HG02678 (cell line): ENCODE data around the gene SYNDIG1L.
"Not testable (repeated sequence)": the region's sequence is repeated elsewhere in the genome, so short reads cannot be mapped to it uniquely, and the experiment has no call there.

Source experiments
- ATAC-seq: cut with Tn5 transposase; IDR thresholded peaks from one replicate; pipeline ENCODE4 v1.9.1; 2021; ENCODE audit warnings: mild to moderate bottlenecking, moderate library complexity; ENCODE audit not compliant: unreplicated experiment

SYNDIG1L gene

DNA sequence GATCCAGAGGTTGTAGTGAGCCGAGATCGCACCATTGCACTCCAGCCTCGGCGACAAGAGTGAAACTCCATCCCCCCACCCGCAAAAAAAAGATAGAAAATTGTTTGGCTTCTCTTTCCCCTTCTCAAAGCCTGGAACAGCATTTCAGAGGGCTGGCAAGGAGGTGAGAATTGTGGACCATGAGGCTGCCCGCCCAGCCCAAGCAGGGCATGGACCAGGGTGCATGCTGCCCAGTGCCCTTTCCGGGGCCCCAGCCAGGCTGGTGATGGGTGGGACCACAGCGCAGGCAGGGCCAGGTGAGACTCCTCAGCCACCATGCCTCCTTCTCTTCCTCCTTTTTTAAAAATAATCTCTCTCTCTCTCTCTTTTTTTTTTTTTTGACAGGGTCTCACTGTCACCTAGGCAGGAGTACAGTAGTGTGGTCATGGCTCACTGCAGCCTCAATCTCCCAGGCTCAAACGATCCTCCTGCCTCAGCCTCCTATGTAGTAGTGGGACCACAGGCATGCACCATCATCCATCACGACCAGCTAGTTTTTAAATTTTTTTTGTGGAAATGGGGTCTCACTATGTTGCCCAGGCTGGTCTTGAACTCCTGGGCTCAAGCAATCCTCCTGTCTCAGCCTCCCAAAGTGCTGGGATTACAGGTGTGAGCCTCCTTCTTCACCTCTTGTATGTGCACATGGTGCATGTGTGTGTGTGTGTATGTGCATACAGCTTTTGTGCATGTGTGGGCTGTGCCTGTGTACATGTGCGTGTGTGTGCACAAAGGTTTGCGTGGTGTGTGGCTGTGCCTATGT lies 22.2 kb downstream of the SYNDIG1L start:
- no peak for ATAC-seq

DNA sequence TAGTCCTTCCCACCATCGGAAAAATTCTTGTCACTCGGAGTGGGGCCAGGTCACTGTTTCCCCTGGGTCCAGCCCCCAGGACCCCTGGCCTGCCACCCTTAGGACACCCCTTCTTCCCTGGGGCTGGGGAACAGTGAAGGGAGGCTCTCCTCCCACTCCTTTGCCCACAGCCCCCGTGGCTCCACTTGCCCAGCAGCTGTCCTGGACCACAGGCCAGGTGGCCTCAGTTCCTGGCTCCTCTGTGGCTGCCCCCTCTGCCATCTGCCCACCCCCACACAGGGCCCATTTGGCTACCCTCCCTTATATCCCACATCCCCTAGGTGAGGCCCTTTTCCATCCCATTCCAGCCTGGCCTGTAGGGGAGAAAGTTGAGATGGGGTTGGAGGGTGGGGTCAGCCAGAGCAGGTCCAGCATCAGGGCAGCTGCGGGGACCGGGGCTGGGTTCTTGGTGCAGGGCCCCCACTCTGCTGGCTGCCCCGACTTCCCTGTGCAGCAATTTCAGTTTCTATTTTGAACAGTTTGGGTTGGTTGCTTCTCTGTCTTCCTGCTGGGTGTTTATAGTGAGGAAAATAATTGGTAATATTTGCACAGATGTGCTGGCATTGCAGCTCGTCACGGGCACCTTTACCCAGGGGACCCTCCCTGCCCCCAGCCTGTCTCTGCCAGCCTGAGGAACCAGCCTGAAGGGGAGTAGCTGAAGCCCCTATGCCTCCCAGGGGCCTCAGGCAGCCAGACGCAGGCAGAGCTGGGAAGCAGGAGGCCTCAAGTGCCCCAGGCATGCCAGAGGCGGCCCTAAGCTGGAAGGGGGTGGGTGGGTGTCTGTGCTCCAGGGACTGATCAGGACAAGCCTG lies 23.4 kb downstream of the SYNDIG1L start:
- ATAC-seq = no peak

DNA sequence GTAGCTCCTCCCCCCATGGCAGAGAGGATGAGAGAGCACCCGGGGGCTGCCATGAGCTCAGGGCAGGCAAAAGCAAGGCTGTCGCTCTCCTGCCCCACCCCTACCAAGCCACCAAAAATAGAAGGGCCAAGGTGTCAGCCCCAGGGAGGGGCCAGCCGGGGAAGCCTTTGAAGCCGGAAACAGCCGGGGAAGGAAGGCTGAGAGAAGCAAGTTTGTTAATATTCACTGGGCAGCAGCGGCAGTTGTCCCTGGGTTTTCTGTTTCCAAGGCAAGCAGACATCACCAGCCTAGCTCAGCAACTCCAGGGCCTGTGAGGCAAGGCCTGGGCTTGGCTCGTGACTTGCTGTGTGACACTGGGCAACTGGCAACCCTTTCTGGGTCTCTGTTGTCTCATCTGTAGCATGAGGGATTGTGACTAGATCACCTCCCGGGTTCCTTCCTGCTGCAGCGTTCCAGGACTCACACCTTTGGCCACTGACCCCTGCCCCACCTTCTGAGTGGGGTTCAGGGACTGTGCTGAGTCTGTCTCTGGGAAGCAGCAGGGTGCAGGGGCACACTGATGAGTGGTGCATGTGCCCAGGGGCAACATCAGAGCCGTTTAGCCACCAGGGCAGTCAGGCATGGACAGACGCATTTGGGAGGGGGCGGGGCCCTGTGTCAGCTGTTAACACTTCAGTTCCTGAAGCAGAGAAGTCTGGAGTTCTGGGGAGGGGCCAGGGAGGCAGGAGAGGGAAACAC lies 24.3 kb downstream of the SYNDIG1L start:
- ATAC-seq = peak; percentile 72

DNA sequence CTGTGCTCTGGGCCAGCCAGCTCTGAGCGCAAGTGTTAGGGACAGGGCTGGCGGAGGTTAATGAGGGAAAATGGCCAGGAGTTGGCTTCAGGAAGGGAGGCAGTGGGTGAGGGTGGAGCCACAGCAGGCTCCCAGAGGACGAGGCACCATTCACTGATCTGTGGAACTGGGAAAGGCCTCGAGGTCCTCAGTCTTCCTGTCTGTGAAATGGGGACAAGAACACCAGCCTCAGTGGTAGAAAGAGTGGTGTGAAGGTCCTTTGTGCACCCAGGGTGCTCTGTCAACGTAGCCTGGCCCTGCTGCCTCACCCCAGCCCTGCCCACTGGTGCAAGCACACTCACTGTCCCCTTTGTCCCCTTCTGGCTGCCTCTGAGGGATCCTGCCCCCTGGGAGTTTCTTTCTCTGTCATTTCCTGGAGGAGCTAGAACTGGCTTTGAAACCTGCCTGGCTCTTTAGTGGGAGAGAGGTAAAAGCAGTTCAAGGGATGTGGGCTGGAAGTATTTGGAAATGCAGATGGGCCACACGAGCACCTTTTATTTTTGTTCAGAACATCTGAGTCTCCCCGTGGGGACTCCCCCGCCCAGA lies 25.0 kb downstream of the SYNDIG1L start:
- no peak for ATAC-seq

DNA sequence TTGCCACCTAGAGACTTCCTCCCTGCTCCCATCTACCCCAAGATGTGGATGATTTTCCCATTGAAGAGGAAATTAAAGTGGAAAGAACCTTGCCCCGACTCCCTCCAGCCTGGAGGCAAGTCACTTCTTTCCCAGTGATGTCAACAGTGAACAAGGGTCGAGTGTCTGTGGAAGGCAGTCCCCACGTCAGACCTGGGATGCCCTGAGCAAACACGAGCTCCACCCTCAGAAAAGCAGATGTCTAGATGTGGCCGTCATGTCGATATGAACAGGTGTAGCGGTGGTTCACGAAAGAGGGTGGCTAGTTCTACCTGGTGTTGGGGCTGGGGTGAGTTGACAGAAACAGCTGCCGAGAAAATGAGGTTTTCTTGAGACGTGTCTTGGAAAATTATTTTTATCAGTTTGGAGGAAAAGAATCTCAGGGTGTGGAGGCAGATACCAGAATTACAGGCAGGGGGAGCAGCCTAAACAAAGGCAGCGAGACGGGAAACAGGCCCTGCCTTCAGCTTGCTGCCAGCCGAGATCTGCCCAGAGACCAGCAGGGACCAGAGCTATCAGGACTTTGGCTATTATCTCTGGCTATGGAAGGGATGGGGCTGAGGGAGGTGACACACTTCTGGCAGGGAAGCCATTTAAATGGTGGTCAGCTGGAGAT lies 25.9 kb downstream of the SYNDIG1L start:
- ATAC-seq = no peak

DNA sequence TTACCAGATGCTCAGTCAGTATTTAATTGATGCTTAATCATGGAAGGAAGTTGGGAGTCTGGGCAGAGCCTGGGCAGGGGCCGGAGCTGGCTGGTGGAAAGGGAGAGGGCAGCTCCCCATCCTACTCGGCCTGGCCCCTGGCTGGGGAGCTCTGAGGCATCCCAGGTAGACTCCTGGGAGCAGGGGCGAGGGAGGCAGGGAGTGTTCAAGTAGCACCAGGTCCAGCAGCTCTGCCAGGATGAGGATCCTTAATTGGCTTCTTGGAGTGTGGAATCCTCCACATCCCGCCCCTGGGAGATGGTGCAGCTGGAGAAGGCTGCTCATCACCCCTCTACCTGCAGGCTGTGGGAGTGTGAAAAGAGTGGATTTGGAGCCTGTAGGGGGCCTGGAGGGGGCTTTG lies 30.9 kb downstream of the SYNDIG1L start:
- ATAC-seq = no peak

DNA sequence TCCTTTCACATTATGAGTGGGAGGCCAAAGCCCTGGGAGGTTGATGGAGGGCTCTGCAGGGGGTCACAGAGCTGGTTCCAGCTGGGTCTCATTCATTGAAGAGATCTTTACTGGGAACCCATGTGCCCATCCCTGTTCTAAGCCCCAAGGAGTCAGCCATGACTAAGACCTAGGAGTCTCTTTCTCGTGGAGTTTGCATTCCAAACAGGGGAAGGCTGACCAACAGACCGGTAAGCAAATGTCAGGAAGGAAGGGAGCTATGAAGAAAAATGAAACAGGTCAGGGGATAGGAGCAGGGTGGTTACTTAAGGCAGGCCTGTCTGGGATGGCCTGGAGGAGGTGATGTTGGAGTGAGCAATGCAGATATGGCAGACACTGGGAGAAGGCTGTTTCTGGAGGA lies 31.5 kb downstream of the SYNDIG1L start:
- ATAC-seq = no peak

DNA sequence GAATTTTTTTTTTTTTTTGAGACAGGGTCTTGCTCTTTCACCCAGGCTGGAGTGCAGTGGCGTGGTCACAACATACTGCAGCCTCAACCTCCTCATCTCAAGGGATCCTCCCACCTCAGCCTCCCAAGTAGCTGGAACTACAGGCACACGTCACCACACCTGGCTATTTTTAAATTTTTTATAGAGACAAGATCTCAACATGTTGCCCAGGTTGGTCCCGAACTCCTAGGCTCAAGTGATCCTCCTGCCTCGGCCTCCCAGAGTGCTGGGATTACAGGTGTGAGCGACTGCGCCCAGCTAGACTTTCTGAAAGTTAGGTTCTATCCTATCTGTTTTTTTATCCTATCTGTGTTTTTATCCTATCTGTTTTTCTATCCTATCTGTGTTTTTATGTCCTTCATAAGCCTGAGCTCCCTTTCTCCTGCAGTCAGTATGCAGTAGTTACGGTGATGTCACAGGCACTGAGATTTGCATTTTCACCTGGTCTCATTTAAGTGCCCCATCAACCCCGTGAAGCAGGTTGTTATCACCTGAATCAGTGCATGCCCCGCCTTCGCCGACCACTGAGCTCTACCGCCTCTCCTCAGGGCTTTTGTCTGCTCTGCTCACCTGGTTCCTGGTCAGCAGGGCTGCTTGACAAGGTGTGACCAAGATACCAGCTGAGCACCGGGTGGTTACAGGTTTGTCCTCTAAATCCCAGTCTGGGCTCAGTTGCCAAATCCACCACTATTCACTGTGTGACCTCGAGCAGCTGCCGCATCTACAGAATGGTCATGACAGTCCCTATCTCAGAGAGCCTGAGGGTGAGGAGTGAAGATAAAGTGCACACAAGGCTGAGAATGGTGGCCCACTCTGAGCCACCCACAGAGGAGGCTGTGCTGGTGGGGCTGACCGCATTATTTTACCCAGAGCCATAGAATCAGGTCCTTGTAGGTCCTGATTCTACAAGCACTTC lies 33.1 kb downstream of the SYNDIG1L start:
- ATAC-seq = no peak

DNA sequence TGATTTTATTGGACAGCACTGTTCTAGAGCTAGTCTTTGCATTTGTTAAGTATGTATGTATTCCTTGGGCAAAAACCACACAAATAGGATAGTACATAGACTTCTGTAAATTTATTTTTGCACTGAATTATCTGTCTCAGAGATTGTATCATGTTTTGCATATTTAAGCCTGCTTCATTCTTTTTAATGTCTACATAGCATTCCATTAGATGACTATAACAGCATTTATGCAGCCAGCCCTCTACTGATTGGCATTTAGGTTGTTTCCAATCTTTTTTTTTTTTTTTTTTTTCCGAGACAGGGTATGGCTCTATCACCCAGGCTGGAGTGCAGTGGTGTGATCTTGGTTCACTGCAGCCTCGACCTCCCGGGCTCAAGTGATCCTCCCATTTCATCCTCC lies 34.5 kb downstream of the SYNDIG1L start:
- no peak for ATAC-seq

DNA sequence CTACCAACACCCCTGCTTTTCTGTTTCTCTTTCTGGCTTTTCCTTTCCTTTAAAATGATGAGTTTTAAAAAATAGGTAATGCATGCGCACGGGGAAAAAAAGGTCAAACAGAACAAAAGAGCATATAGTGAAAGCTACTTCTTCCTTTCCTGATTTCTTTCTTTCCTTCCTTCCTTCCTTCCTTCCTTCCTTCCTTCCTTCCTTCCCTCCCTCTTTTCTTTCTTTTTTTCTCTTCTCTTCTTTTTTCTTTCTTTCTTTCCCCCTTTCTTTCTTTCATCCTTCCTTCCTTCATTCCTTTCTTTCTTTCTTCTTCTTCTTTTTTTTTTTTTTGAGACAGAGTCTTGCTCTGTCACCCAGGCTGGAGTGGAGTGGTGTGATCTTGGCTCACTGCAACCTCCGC lies 35.5 kb downstream of the SYNDIG1L start:
- not testable (repeated sequence) for ATAC-seq

DNA sequence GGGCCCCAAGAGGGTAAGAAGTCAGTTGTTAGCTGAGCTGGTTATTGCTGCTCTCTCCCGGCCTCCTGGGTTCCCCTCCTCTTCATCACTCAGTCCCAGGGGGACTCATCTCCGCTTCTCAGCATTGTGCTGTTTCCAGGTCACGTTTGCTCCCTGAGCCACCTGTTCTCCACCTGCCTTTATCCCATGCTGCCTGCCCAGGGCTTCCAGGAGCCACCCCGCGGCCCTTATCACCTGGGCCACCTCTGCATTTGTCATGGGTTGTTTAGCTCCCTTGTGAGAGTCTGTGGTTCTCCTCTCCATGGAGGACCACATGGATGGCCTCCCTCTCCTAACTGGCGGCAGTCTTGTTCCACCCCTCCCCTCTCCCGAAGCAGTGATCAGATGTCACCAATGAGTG lies 36.0 kb downstream of the SYNDIG1L start:
- ATAC-seq = no peak

DNA sequence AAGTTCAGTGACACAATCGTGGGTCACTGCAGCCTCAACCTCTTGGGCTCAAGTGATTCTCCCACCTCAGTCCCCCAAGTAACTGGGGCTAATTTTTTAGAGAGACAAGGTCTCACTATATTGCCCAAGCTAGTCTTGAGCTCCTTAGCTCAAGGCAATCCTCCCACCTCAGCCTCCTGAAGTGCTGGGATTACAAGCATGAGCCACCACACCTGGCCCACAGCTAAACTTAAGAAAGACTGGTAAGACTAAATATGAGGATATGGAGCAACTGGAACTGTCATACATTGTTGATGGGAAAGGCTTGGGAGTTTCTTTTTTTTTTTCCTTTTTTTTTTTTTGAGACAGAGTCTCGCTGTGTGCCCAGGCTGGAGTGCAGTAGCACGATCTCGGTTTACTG lies 43.8 kb downstream of the SYNDIG1L start:
- ATAC-seq = no peak

DNA sequence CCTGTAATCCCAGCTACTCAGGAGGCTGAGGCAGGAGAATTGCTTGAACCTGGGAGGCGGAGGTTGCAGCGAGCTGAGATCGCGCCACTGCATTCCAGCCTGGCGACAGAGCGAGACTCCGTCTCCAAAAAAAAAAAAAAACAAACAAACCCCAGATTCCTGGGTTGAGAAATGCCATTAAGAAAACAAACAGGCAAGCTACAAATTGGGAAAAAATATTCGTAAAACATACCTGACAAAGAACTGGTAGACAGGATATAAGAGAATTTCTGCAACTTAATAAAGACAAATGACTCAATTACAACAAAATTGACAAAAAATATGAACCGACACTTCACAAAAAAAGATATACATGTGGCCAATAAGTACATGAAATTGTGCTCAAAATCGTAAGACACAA lies 44.4 kb downstream of the SYNDIG1L start:
- ATAC-seq = not testable (repeated sequence)

DNA sequence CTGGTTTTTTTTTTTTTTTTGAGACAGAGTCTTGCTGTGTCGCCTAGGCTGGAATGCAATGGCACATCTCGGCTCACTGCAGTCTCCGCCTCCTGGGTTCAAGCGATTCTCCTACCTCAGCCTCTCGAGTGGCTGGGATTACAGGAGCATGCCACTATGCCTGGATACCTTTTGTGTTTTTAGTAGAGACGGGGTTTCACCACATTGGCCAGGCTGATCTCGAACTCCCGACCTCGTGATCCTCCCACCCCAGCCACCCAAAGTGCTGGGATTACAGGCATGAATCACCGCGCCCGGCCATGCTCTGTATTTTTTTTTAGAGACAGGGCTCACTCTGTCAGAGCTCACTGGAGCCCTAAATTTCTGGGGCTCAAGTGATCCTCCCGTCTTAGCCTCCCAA lies 45.2 kb downstream of the SYNDIG1L start:
- no peak for ATAC-seq

DNA sequence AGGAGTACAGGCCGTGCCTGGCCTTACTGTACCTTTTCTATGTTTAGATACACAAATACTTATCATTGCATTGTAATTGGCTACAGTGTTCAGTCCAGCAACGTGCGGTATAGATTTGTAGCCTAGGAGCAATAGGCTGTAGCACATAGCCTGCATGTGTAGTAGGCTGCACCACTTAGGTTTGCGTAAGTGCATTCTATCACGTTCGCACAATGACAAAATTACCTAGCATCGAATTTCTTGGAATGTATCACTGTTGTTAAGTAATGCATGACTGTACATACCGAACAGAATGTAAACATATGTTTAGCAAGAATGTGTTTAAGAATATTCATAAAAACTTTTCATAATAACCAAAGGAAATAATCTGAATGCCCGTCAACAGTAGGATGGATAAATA lies 45.8 kb downstream of the SYNDIG1L start:
- no peak for ATAC-seq

DNA sequence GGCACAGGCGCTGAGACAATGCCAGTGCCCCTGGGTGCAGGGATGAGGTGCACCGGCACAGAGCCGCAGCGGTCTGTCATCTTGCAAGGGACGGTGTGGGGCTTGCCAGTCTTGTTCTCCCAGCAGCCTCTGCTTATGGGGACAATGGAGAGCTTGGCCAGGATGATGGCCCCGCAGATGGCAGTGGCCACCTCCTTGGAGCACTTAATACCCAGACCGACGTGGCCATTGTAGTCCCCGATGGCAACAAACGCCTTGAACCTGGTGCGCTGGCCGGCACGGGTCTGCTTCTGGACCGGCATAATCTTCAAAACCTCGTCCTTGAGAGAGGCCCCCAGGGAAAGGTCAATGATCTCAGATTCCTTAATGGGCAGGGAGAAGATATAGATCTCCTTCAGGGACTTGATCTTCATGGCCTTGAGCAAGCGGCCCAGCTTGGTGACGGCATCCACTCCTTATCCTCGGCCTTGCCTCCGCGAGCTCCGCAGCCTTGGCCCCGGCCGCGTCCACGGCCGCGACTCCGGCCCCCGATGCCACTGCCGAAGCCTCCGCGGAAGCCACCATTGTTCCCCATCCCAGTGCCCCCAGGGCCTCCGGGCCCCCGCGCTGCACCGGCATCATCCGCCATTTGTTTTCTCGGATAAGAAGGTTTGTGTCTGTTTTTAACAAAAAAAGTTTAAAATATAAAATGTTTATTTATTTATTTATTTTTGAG lies 47.9 kb downstream of the SYNDIG1L start:
- ATAC-seq = no peak

DNA sequence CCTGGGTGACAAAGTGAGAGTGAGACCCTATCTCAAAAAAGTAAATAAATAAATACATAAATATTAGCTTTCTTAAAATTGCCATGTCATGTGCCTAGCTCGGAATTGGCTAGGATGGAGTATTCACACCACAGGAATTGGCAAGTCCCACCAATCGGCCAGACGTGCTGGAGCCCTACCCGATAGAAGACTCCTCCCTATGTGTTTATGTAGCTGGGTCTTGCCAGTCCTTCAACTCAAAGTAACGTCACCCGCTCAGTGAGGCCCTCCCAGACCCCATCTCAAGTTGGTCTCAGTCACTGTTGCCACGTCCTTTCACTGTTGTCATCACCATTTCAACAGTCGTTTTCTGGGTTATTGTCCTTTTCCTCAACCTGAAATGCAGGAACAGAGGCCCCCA lies 57.6 kb downstream of the SYNDIG1L start:
- no peak for ATAC-seq

DNA sequence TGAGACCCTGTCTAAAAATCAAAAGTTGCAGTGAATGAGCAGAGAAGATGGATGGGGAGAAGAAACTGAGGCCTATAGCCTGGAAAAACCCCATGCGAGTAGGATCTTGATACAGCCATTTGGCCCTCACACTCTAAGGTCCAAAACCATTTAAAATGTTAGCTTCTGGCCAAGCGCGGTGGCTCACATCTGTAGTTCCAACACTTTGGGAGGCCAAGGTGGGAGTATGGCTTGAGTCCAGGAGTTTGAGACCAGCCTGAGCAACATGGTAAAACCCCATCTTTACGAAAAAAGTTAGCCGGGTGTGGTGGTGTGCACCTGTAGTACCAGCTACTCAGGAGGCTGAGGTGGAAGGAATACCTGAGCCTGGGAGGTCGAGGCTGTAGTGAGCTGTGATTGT lies 58.0 kb downstream of the SYNDIG1L start:
- no peak for ATAC-seq
